SK-N-SH treated with all-trans-retinoic acid at 6 μM for 48 hours (cell line): ENCODE results near the gene VPS37C.

Experiments
- ATAC-seq: fragments of 200-7000 bp; cut with Tn5 transposase; 3 replicates; pipeline ENCODE4 v1.9.1; 2020; ENCODE audit warnings: mild to moderate bottlenecking, moderate library complexity
- ARNTL ChIP-seq: fragments of 450-650 bp; formaldehyde crosslinking; IDR thresholded peaks from 2 replicates; pipeline ENCODE4 v1.5.0; 2020; ENCODE audit warnings: low read depth, mild to moderate bottlenecking, moderate library complexity, borderline replicate concordance
- BACH2 ChIP-seq: fragments of 250-450 bp; sonication (Bioruptor Pico); IDR thresholded peaks from 2 replicates; pipeline ENCODE4 v1.9.0; 2021; ENCODE audit warnings: mild to moderate bottlenecking, borderline replicate concordance
- CSDC2 ChIP-seq: fragments of 250-450 bp; sonication (Bioruptor Pico); IDR thresholded peaks from 2 replicates; pipeline ENCODE4 v1.5.0; 2020; ENCODE audit warnings: mild to moderate bottlenecking, moderate library complexity
- ESRRG ChIP-seq: fragments of 250-450 bp; sonication (Bioruptor Pico); IDR thresholded peaks from 2 replicates; pipeline ENCODE4 v1.6.1; 2021; ENCODE audit warnings: mild to moderate bottlenecking
- GLIS3 ChIP-seq: fragments of 250-450 bp; sonication (Bioruptor Pico); IDR thresholded peaks from 2 replicates; pipeline ENCODE4 v1.5.0; 2020; ENCODE audit warnings: mild to moderate bottlenecking, moderate library complexity
- ISL1 ChIP-seq: fragments of 250-450 bp; sonication (Bioruptor Pico); IDR thresholded peaks from 2 replicates; pipeline ENCODE4 v2.1.2; 2022; ENCODE audit warnings: mild to moderate bottlenecking, moderate library complexity
- OSR1 ChIP-seq: fragments of 250-450 bp; sonication (Bioruptor Pico); IDR thresholded peaks from 2 replicates; pipeline ENCODE4 v1.8.0; 2022; ENCODE audit warnings: moderate library complexity, mild to moderate bottlenecking, inconsistent platforms
- PPARA ChIP-seq: fragments of 250-450 bp; sonication (Bioruptor Pico); IDR thresholded peaks from 2 replicates; pipeline ENCODE4 v1.5.0; 2020; ENCODE audit warnings: mild to moderate bottlenecking, borderline replicate concordance
- RARB ChIP-seq: fragments of 250-450 bp; sonication (Bioruptor Pico); IDR thresholded peaks from 2 replicates; pipeline ENCODE4 v1.8.0; 2021; ENCODE audit warnings: mild to moderate bottlenecking, moderate library complexity
- SNAI2 ChIP-seq: fragments of 250-450 bp; sonication (Bioruptor Pico); IDR thresholded peaks from 2 replicates; pipeline ENCODE4 v1.5.0; 2020; ENCODE audit warnings: mild to moderate bottlenecking, moderate library complexity
- TOX ChIP-seq: fragments of 250-450 bp; sonication (Bioruptor Pico); IDR thresholded peaks from 2 replicates; pipeline ENCODE4 v1.8.0; 2021; ENCODE audit warnings: mild to moderate bottlenecking, moderate library complexity, borderline replicate concordance
- ZC3H10 ChIP-seq: fragments of 250-450 bp; sonication (Bioruptor Pico); IDR thresholded peaks from 2 replicates; pipeline ENCODE4 v1.5.1; 2021; ENCODE audit warnings: mild to moderate bottlenecking, moderate library complexity
- ZFP3 ChIP-seq: fragments of 250-450 bp; sonication (Bioruptor Pico); IDR thresholded peaks from 2 replicates; pipeline ENCODE4 v1.5.0; 2020; ENCODE audit warnings: mild to moderate bottlenecking, moderate library complexity
- ZFP30 ChIP-seq: fragments of 450-650 bp; formaldehyde crosslinking; IDR thresholded peaks from 2 replicates; pipeline ENCODE4 v1.5.0; 2022; ENCODE audit warnings: mild to moderate bottlenecking, moderate library complexity
- ZNF565 ChIP-seq: fragments of 450-650 bp; formaldehyde crosslinking; conservative IDR thresholded peaks from 2 replicates; pipeline ENCODE4 v1.5.0; 2020; ENCODE audit warnings: low read depth, mild to moderate bottlenecking, moderate library complexity
- ZNF70 ChIP-seq: fragments of 450-650 bp; formaldehyde crosslinking; IDR thresholded peaks from 2 replicates; pipeline ENCODE4 v1.5.0; 2020; ENCODE audit warnings: mild to moderate bottlenecking, moderate library complexity
- ZNF8 ChIP-seq: fragments of 450-650 bp; formaldehyde crosslinking; IDR thresholded peaks from 2 replicates; pipeline ENCODE4 v1.5.0; 2020; ENCODE audit warnings: mild to moderate bottlenecking, moderate library complexity
- TF ChIP-seq, protein P1 (sequence below): fragments of 250-450 bp; sonication (Bioruptor Pico); IDR thresholded peaks from 2 replicates; pipeline ENCODE4 v1.8.0; 2020; ENCODE audit warnings: mild to moderate bottlenecking, moderate library complexity, borderline replicate concordance
- TF ChIP-seq, protein P2 (sequence below): fragments of 250-450 bp; sonication (Bioruptor Pico); IDR thresholded peaks from 2 replicates; pipeline ENCODE4 v1.8.0; 2021; ENCODE audit warnings: low read depth, mild to moderate bottlenecking, moderate library complexity, borderline replicate concordance
- TF ChIP-seq, protein P3 (sequence below): fragments of 250-450 bp; sonication (Bioruptor Pico); IDR thresholded peaks from 2 replicates; pipeline ENCODE4 v1.5.1; 2020; ENCODE audit warnings: low read depth, mild to moderate bottlenecking, moderate library complexity
- TF ChIP-seq, protein P4 (sequence below): fragments of 250-450 bp; sonication (Bioruptor Pico); IDR thresholded peaks from 2 replicates; pipeline ENCODE4 v1.5.1; 2021; ENCODE audit warnings: mild to moderate bottlenecking, moderate library complexity

The VPS37C gene

DNA sequence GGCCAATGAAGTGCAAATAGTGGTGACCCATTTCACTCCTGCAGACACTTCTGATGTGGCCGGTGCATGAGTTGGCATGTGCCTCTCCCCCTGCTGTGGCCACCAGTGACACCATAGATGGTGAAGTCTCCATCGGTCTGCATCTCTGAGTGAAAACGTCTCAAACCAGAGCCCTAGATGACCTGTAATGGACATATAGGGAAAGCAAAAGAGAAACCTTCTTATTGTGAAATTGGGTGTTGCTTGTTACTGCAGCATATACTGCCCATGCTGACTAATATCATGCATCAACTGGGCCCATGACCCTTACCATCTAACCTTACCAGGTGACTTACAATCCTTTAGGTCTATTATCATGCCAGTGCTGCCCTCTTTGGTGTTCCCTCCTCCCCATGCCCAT is 11.7 kb upstream of the VPS37C start:
- ATAC-seq = no peak
- no peak for TF ChIP-seq ZNF8 (CRISPR knock-in tag)
- TF ChIP-seq CSDC2 = no peak
- TF ChIP-seq ZNF565 (CRISPR knock-in tag) = no peak
- TF ChIP-seq OSR1 (CRISPR knock-in tag) = no peak
- TF ChIP-seq ZFP3 (CRISPR knock-in tag) = no peak
- TF ChIP-seq ESRRG (CRISPR knock-in tag) = no peak
- TF ChIP-seq ZC3H10 (CRISPR knock-in tag) = no peak
- TF ChIP-seq, protein P1, sequence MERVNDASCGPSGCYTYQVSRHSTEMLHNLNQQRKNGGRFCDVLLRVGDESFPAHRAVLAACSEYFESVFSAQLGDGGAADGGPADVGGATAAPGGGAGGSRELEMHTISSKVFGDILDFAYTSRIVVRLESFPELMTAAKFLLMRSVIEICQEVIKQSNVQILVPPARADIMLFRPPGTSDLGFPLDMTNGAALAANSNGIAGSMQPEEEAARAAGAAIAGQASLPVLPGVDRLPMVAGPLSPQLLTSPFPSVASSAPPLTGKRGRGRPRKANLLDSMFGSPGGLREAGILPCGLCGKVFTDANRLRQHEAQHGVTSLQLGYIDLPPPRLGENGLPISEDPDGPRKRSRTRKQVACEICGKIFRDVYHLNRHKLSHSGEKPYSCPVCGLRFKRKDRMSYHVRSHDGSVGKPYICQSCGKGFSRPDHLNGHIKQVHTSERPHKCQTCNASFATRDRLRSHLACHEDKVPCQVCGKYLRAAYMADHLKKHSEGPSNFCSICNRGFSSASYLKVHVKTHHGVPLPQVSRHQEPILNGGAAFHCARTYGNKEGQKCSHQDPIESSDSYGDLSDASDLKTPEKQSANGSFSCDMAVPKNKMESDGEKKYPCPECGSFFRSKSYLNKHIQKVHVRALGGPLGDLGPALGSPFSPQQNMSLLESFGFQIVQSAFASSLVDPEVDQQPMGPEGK = no peak
- no peak for TF ChIP-seq ZFP30 (CRISPR knock-in tag)
- TF ChIP-seq BACH2 (CRISPR knock-in tag) = no peak
- TF ChIP-seq PPARA (CRISPR knock-in tag) = no peak
- TF ChIP-seq, protein P2, sequence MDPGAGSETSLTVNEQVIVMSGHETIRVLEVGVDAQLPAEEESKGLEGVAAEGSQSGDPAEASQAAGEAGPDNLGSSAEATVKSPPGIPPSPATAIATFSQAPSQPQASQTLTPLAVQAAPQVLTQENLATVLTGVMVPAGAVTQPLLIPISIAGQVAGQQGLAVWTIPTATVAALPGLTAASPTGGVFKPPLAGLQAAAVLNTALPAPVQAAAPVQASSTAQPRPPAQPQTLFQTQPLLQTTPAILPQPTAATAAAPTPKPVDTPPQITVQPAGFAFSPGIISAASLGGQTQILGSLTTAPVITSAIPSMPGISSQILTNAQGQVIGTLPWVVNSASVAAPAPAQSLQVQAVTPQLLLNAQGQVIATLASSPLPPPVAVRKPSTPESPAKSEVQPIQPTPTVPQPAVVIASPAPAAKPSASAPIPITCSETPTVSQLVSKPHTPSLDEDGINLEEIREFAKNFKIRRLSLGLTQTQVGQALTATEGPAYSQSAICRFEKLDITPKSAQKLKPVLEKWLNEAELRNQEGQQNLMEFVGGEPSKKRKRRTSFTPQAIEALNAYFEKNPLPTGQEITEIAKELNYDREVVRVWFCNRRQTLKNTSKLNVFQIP (CRISPR knock-in tag) = no peak
- TF ChIP-seq ISL1 (CRISPR knock-in tag) = no peak
- TF ChIP-seq SNAI2 (CRISPR knock-in tag) = no peak
- TF ChIP-seq, all 23 proteins: peak for 0

DNA sequence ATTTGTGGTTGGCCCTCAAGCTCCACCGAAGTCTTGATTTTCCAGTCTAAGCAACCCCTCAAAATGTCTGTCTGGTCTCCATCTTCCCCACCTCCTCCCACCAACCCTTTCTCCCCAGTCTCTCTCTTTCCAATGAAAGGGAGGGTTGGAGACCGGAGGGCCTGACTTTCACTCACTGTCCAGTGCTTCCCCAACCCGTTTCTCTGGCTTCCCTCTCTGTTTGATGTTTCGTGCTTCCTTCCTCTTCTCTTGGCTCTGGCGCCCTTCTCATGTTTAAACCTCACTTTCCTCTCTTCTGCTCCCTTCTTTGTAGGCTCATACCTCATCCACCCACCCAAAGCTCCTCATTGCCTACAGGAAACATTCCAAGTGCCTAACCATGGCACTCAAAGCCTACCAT is 11.1 kb upstream of the VPS37C start:
- TF ChIP-seq ARNTL (CRISPR knock-in tag) = no peak
- no peak for TF ChIP-seq PPARA (CRISPR knock-in tag)
- no peak for TF ChIP-seq ZC3H10 (CRISPR knock-in tag)
- TF ChIP-seq BACH2 (CRISPR knock-in tag) = no peak
- TF ChIP-seq, protein P3, sequence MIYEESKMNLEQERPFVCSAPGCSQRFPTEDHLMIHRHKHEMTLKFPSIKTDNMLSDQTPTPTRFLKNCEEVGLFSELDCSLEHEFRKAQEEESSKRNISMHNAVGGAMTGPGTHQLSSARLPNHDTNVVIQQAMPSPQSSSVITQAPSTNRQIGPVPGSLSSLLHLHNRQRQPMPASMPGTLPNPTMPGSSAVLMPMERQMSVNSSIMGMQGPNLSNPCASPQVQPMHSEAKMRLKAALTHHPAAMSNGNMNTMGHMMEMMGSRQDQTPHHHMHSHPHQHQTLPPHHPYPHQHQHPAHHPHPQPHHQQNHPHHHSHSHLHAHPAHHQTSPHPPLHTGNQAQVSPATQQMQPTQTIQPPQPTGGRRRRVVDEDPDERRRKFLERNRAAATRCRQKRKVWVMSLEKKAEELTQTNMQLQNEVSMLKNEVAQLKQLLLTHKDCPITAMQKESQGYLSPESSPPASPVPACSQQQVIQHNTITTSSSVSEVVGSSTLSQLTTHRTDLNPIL = no peak
- no peak for TF ChIP-seq ZNF8 (CRISPR knock-in tag)
- no peak for TF ChIP-seq OSR1 (CRISPR knock-in tag)
- TF ChIP-seq ZNF70 (CRISPR knock-in tag) = no peak
- no peak for TF ChIP-seq ISL1 (CRISPR knock-in tag)
- TF ChIP-seq, protein P2 (CRISPR knock-in tag) = no peak
- no peak for ATAC-seq

DNA sequence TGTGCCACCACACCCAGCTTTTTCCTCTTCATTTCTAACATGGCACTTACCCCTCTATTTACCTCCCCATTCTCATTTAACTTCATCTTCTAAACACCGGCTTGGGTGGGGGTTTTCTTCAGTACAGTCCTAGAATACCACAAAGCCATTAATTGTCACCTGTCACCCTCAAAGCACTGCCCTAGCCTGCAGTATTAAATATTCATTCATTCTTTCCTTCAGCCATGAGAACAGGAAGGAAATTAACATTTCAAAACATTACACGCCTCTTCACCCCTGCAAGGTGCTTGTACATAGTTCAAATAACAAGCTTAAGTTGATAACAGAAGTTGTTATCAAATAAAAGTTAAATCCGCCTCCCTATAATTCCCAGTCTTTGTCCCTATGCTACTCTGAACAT is 10.7 kb upstream of the VPS37C start:
- no peak for ATAC-seq
- TF ChIP-seq, protein P3 = no peak
- TF ChIP-seq, protein P4, sequence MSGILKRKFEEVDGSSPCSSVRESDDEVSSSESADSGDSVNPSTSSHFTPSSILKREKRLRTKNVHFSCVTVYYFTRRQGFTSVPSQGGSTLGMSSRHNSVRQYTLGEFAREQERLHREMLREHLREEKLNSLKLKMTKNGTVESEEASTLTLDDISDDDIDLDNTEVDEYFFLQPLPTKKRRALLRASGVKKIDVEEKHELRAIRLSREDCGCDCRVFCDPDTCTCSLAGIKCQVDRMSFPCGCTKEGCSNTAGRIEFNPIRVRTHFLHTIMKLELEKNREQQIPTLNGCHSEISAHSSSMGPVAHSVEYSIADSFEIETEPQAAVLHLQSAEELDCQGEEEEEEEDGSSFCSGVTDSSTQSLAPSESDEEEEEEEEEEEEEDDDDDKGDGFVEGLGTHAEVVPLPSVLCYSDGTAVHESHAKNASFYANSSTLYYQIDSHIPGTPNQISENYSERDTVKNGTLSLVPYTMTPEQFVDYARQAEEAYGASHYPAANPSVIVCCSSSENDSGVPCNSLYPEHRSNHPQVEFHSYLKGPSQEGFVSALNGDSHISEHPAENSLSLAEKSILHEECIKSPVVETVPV (CRISPR knock-in tag) = no peak
- TF ChIP-seq RARB (no peak), TOX (CRISPR knock-in tag) (no peak), ZNF70 (CRISPR knock-in tag) (no peak), ESRRG (CRISPR knock-in tag) (no peak), OSR1 (CRISPR knock-in tag) (no peak), ISL1 (CRISPR knock-in tag) (no peak), ZFP3 (CRISPR knock-in tag) (no peak), GLIS3 (CRISPR knock-in tag) (no peak), ZNF565 (CRISPR knock-in tag) (no peak), PPARA (CRISPR knock-in tag) (no peak)
- TF ChIP-seq, protein P2 (CRISPR knock-in tag) = no peak
